PC-3 (cell line): ENCODE results near the gene TSEN15. TPM values are rescaled to one million over a fixed set of nuclear protein-coding genes. Genes with fewer than 3 reads are reported as not detected.

Source experiments
- ATAC-seq: fragments of 200-7000 bp; cut with Tn5 transposase; 2 replicates; pipeline ENCODE4 v1.9.1; 2020; ENCODE audit warnings: mild to moderate bottlenecking, moderate library complexity
- BruUV-seq: library from RNA; stranded (reverse); fragments of 400-500 nt; replicated peaks from 2 replicates; lab custom pipeline; 2021; lab: Mats Ljungman, UMichigan
- CTCF ChIA-PET: fragments of 300-600 bp; sonication (Branson Sonifier 250); formaldehyde crosslinking; loops from one replicate; lab custom pipeline; 2022; ENCODE audit warnings: antibody characterized with exemption; lab: Charles Lee
- POLR2A ChIA-PET: fragments of 300-600 bp; sonication (Branson Sonifier 250); formaldehyde crosslinking; loops from one replicate; lab custom pipeline; 2022; ENCODE audit warnings: antibody characterized with exemption; ENCODE audit not compliant: unreplicated experiment; lab: Charles Lee
- DNase-seq: peaks from one replicate; pipeline ENCODE4 v3.0.0-alpha.2; 2015
- H2AFZ ChIP-seq: fragments of 300-600 bp; sonication (generic); 2 replicates; pipeline ENCODE4 v1.6.0; 2016; ENCODE audit warnings: antibody characterized with exemption, low read length
- H3F3A ChIP-seq: fragments of 300-600 bp; sonication (generic); one replicate; pipeline ENCODE4 v1.6.0; 2017; ENCODE audit warnings: antibody characterized with exemption, low read length, control low read depth, mild to moderate bottlenecking; ENCODE audit not compliant: unreplicated experiment
- H3K27ac ChIP-seq: fragments of 300-600 bp; sonication (generic); 2 replicates; pipeline ENCODE4 v1.5.1; 2016; ENCODE audit warnings: mild to moderate bottlenecking, low read length
- H3K27me3 ChIP-seq: fragments of 300-600 bp; sonication (generic); 2 replicates; pipeline ENCODE4 v1.6.1; 2016; ENCODE audit warnings: low read length, mixed read lengths
- H3K36me3 ChIP-seq: fragments of 300-600 bp; sonication (generic); 2 replicates; pipeline ENCODE4 v1.6.1; 2016; ENCODE audit warnings: low read depth, mixed run types, low read length, mixed read lengths
- H3K4me1 ChIP-seq: fragments of 300-600 bp; sonication (generic); 2 replicates; pipeline ENCODE4 v1.5.1; 2016; ENCODE audit warnings: low read length; ENCODE audit not compliant: insufficient read depth
- H3K4me2 ChIP-seq: fragments of 300-600 bp; sonication (generic); 2 replicates; pipeline ENCODE4 v1.6.0; 2016; ENCODE audit warnings: low read length
- H3K4me3 ChIP-seq: fragments of 300-600 bp; sonication (generic); 2 replicates; pipeline ENCODE4 v1.5.1; 2016; ENCODE audit warnings: mild to moderate bottlenecking, low read length, mixed read lengths
- H3K79me2 ChIP-seq: fragments of 300-600 bp; sonication (generic); 2 replicates; pipeline ENCODE4 v1.6.1; 2017; ENCODE audit warnings: low read length, mixed read lengths
- H3K9ac ChIP-seq: fragments of 300-600 bp; sonication (generic); 2 replicates; pipeline ENCODE4 v1.6.0; 2016; ENCODE audit warnings: mild to moderate bottlenecking, low read length
- H3K9me2 ChIP-seq: fragments of 300-600 bp; sonication (generic); replicated peaks from 2 replicates; pipeline ENCODE4 v1.6.1; 2016; ENCODE audit warnings: mixed run types, low read length, mixed read lengths
- H3K9me3 ChIP-seq: fragments of 300-600 bp; sonication (generic); 2 replicates; pipeline ENCODE4 v1.6.1; 2016; ENCODE audit warnings: low read length, mixed read lengths
- H4K20me1 ChIP-seq: fragments of 300-600 bp; sonication (generic); 2 replicates; pipeline ENCODE4 v1.6.1; 2016; ENCODE audit warnings: low read length, mixed read lengths
- CTCF ChIP-seq: fragments of 300-600 bp; sonication (generic); conservative IDR thresholded peaks from 2 replicates; pipeline ENCODE4 v1.5.1; 2017; ENCODE audit warnings: antibody characterized with exemption, low read depth, mild to moderate bottlenecking, low read length
- EZH2 ChIP-seq: fragments of 300-600 bp; sonication (generic); IDR thresholded peaks from one replicate; pipeline ENCODE4 v1.6.1; 2017; ENCODE audit warnings: antibody characterized with exemption, mild to moderate bottlenecking, low read length; ENCODE audit not compliant: unreplicated experiment
- EZH2phosphoT487 ChIP-seq: fragments of 300-600 bp; sonication (generic); IDR thresholded peaks from 2 replicates; pipeline ENCODE4 v1.6.1; 2018; ENCODE audit warnings: mild to moderate bottlenecking, antibody characterized with exemption, low read length, borderline replicate concordance
- intact Hi-C: fragments of 100-400 bp; cut with micrococcal nuclease; formaldehyde crosslinking; loops from 2 replicates; pipeline ENCODE4 v1.9.0; 2023
- total RNA-seq: library from RNA; depleted of rRNA; stranded (reverse); fragments of >200 nt; gene quantifications from 2 replicates; pipeline ENCODE4 v1.2.3, GENCODE V29; 2014

The TSEN15 gene
- total RNA-seq, 1 experiment from 2014 or later: 29.7 TPM

- Histone ChIP-seq H3K9ac (no peak overlapping the region), H3K36me3 (no peaks in the 10 kb centered on the region), H3K4me1 (no peaks in the 10 kb centered on the region; the same call in 1 of the 2 replicates), H3K79me2 (no peaks in the 10 kb centered on the region), H3F3A (no peaks in the 10 kb centered on the region), H3K9me3 (no peaks in the 10 kb centered on the region), H3K9me2 (no peaks in the 10 kb centered on the region), H2AFZ (no peak overlapping the region), H3K4me3 (no peak overlapping the region), H4K20me1 (no peaks in the 10 kb centered on the region), H3K27ac (no peak overlapping the region), H3K27me3 (no peaks in the 10 kb centered on the region), H3K4me2 (no peak overlapping the region)
- intact Hi-C loops: no loop called here
- ATAC-seq (no peak), DNase-seq (no peak)
- no TSS peak for BruUV-seq
- ChIA-PET POLR2A (no interaction called here), CTCF (no interaction called here)
- TF ChIP-seq EZH2phosphoT487 (no peak), EZH2 (no peak), CTCF (no peak)
Measured at GRCh38 chr1:184019506-184019905, 32.0 kb upstream of the TSEN15 start.

- no TSS peak for BruUV-seq
- DNase-seq (no peak), ATAC-seq (no peak)
- H3K79me2 ChIP-seq: no peaks in the 10 kb centered on the region
- no peak overlapping the region for H3K4me3 ChIP-seq
- H2AFZ ChIP-seq: no peak overlapping the region
- H3K4me2 ChIP-seq: no peak overlapping the region
- no peaks in the 10 kb centered on the region for H3K36me3 ChIP-seq
- H3K27ac ChIP-seq: no peak overlapping the region
- H3K9me3 ChIP-seq: no peaks in the 10 kb centered on the region
- H4K20me1 ChIP-seq: no peaks in the 10 kb centered on the region
- ChIA-PET POLR2A (no interaction called here), CTCF (no interaction called here)
- no peaks in the 10 kb centered on the region for H3K27me3 ChIP-seq
- H3K4me1 ChIP-seq: peaks cover 8% of the 10 kb centered on the region
- TF ChIP-seq CTCF: no peak
- no peak for TF ChIP-seq EZH2
- no peak for TF ChIP-seq EZH2phosphoT487
- H3K9me2 ChIP-seq: no peaks in the 10 kb centered on the region
- H3F3A ChIP-seq: no peaks in the 10 kb centered on the region
- no peak overlapping the region for H3K9ac ChIP-seq
- intact Hi-C loops: no loop called here
Measured at GRCh38 chr1:184020328-184020727, 31.2 kb upstream of the TSEN15 start.

- Histone ChIP-seq H3F3A (no peaks in the 10 kb centered on the region), H3K9me3 (no peaks in the 10 kb centered on the region), H3K4me1 (peaks cover 13% of the 10 kb centered on the region), H3K36me3 (no peaks in the 10 kb centered on the region), H3K9ac (no peak overlapping the region), H3K4me2 (no peak overlapping the region), H3K27me3 (no peaks in the 10 kb centered on the region), H3K4me3 (no peak overlapping the region), H3K79me2 (no peaks in the 10 kb centered on the region), H4K20me1 (no peaks in the 10 kb centered on the region), H3K9me2 (no peaks in the 10 kb centered on the region), H3K27ac (no peak overlapping the region), H2AFZ (no peak overlapping the region)
- DNase-seq (no peak), ATAC-seq (no peak)
- ChIA-PET CTCF (no interaction called here), POLR2A (no interaction called here)
- intact Hi-C loops: no loop called here
- no TSS peak for BruUV-seq
- TF ChIP-seq EZH2phosphoT487: no peak
- TF ChIP-seq EZH2: no peak
- no peak for TF ChIP-seq CTCF
Measured at GRCh38 chr1:184020855-184021254, 30.7 kb upstream of the TSEN15 start.
